HS-5 (cell line): ENCODE results near the gene SPRED1.
"Not testable (repeated sequence)": the region's sequence is repeated elsewhere in the genome, so short reads cannot be mapped to it uniquely, and the experiment has no call there.

Experiments used
- DNase-seq: peaks from one replicate; pipeline ENCODE4 v3.0.0-alpha.2; 2012; ENCODE audit warnings: low read depth

The SPRED1 gene

GRCh38 chr15:38237021-38237420 is 15.6 kb upstream of the SPRED1 start:
- DNase-seq, result not testable (repeated sequence)

DNA sequence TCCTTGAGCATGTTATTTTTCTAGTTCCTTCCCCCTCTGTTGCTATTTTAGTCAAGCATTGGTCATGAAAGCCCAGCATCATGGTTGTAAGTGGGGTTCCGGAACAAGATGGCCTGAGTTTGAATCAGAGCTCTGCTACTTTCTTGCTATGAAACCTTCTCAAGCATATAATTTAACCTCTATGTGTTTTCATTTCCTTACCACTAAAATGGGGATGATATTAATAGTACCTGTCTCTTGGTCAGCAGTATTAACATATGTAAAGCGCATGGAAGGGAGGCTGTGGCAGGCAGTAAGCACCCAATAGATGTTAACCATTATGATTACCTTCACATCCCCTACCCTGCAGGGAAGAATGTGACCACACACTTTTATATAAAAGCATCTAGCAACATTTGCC is 14.3 kb upstream of the SPRED1 start:
- DNase-seq, result no peak

- no peak for DNase-seq
Measured at GRCh38 chr15:38242055-38242454, 10.6 kb upstream of the SPRED1 start.

DNA sequence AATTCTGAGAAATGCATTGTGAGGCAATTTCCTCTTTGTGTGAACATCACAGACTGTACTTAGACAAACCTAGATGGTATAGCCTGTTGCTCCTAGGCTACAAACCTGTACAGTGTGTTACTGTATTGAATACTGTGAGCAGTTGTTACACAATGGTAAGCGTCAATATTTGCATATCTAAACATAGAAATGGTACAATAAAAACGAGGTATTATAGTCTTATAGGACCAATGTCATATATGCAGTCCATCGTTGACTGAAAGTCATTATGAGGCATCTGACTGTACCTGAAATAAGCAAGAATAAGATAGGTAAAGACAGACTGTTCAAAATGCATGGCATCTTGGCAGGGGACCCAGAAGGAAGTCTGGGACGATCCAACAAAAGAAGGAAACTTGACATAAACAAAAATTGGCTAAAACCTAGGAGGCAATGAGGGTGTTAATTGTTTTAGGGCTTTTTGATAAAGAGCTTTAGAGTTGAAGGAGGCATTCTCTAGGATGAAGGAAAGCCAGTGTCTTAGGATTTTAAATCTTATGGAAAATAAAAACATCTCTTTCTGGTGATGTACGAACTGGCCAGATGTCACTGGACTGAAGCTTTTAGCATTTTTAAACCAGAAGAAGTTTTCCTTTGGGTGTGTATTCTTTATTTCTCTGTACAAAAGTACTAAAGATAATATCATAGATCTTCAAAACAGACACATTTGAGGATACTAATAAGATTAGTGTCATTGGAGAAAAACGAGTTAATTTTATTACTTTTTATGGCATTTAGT is 9.2 kb upstream of the SPRED1 start:
- DNase-seq, result no peak

DNA sequence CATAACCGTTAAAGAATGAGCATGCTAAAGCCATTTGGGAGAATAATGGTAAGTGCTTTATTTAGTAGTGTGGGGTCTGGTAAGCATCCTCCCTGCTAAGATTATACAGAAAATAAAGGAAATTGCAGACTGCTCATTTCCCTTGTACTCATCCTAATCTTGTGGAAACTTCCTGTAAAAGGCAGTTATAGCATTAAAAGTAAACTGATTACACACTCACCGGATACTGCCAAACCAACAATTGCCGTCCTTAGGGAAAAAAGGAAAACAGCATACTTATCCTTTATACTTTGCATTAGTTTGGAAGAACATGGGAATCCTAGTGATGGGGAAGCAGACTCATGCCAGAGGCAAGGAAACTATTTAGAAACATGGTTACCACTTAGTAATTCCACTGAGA is 5.3 kb upstream of the SPRED1 start:
- no peak for DNase-seq

DNA sequence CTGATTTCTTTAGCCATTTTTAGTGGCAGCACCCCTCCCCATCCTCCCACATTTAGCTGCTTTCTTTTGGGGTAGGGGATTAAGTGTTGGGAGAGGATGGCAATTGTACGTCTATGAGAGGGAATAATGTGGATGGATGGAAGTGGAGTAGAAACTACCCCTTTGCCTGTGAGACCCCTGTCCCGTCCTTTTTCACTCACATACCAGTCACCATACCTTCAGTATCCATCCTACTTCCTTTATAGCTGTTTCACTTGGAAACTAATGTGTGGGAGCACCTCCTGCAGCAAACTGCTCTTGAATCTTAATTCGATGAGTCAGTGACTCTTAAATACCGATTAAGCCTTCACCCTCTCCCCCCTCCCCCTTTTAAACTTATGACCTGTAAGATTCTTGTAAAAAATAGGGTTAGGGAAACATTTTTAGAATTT is 730 bp downstream of the SPRED1 start:
- no peak for DNase-seq

GRCh38 chr15:38254051-38254883 is 1.6 kb downstream of the SPRED1 start:
- no peak for DNase-seq

DNA sequence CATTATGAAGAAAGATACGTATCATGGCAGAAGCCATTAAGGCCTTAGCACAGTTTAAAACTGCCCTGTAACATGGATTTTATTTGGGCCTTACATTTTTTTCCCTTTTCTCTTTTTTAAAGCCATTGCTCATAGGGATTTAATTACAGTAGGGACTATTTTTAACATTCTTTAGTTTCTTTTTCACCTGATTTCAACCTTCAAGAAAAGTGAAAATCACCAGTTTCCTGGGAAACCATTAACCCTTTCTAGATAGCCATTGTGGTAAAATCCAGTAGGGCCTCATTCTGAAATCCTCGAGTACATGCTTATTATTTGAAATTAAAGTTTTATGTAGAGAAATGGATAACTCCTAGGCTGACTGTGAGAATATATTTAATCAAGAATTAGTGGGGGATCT is 3.1 kb downstream of the SPRED1 start:
- DNase-seq, result no peak

DNA sequence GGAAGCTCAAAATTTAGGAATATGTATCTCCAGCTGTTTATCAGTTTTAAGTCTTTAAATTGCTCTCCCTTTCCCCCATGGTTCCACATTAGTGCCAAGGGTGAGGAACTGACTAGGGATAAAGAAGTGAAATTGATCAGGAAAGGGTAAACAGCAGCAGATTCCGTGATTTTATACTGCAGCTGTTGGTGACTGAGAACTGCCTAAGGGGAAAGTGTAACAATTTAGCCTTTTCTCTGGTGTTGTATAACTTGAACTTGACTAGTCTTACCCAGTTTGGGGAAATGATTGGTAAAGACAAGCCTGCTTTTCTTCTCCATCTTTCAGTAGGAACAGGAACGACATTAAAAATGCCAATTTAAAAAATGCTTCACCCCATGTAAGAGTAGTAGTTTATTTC is 5.0 kb downstream of the SPRED1 start:
- no peak for DNase-seq

DNA sequence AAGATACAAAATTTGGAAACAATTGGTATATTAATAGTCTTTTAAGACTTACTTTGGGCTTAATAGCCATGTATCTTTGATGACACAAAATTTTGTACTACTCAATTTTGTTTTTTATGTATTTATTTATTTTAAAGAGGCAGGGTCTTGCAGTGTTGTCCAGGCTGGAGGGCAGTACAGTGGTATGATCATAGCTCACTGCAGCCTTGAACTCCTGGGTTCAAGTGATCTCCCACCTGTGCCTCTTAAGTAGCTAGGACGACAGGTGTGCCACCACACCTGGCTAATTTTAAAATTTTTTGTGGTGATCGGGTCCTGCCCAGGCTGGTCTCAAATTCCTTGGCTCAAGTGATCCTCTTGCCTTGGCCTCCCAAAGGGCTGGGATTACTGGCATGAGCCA is 6.5 kb downstream of the SPRED1 start:
- DNase-seq, result no peak

- no peak for DNase-seq
Measured at GRCh38 chr15:38260077-38260476, 7.4 kb downstream of the SPRED1 start.

DNA sequence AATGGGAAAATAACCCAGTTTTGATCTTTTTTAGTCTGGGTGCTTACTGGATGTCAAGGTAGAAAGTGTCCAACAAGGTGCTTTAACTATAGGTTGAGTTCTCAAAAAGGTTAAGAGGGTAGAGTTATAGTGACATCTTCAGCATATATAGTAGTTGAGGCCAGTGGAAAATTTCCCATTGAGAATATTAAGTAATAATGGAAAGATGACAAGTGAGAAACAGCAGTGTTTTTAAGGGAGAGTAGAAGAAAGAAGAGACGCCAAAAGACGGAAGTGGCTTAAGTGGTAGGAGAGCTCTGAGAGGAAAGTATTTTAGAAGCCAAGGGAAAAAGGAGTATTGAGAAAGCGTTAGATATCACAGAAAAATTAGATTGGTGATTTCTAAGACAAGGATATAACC is 10.6 kb downstream of the SPRED1 start:
- DNase-seq, result no peak

DNA sequence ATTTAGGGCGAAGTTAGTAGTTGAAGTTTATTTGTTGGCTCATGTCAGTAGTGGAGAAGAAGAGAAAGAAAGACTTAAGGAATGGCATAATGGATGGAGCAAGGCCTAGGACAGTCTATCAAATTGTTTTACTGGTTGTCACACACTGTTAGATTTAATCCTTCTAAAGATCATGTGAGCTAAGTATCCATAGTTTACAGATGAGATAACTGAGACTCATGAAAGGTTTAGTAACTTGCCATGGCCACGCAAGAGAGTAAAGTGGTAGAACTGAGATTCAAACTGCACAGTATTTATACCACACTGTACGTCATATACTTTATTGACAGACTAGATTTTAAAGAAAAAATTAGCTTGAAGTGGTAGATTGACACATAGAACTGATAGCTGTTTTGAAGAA is 11.4 kb downstream of the SPRED1 start:
- DNase-seq, result no peak

GRCh38 chr15:38266247-38266986 is 13.8 kb downstream of the SPRED1 start:
- DNase-seq, result no peak

- no peak for DNase-seq
Measured at GRCh38 chr15:38267421-38268022, 14.9 kb downstream of the SPRED1 start.

- DNase-seq, result no peak
Measured at GRCh38 chr15:38271144-38271543, 18.5 kb downstream of the SPRED1 start.

- no peak for DNase-seq
Measured at GRCh38 chr15:38271895-38272294, 19.3 kb downstream of the SPRED1 start.

- not testable (repeated sequence) for DNase-seq
Measured at GRCh38 chr15:38272431-38272830, 19.8 kb downstream of the SPRED1 start.

- DNase-seq, result no peak
Measured at GRCh38 chr15:38274135-38274534, 21.5 kb downstream of the SPRED1 start.

DNA sequence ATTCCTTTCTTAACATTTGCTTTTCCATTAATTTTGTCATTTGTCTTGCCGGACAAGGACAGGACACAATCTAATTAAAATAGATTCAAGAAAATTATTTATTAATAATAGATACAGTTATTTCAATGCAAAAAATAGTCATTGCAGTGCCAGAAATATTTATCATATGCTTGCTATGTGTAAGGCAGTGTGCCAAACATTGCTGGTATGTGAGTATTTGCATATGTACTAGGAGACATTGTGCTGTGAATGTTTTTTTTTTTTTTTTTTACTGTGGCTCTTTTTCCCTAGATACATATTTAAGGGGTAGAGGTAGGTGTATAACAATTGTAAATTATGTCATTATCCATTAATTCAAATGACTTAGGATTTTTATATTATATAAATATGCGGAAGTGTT is 23.3 kb downstream of the SPRED1 start:
- no peak for DNase-seq

DNA sequence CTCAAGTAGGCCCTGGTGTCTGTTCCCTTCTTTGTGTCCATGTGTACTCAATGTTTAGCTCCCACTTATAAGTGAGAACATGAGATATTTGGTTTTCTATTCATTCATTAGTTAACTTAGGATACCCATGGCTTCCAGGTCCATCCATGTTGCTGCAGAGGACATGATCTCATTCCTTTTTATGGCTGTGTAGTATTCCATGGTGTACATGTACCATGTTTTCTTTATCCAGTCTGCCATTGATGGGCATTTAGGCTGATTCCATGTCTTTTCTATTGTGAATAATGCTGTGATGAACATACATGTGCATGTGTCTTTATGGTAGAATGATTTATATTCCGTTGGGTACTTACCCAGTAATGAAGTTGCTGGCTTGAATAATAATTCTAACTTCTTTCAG is 24.6 kb downstream of the SPRED1 start:
- not testable (repeated sequence) for DNase-seq

- DNase-seq, result no peak
Measured at GRCh38 chr15:38281031-38281430, 28.4 kb downstream of the SPRED1 start.
